ENCODE results near the gene CRCP.

CRCP gene

GRCh38 chr7:66157060-66157459 lies 42.4 kb downstream of the CRCP start:
- DNase-seq (ENCODE audit: low read depth): no peak
- no peak overlapping the region for H3K4me3 ChIP-seq (ENCODE audit: low read depth, low read length)
- TF ChIP-seq CTCF (IDR thresholded peaks at IDR 0.05; ENCODE audit: low read depth, low read length) (no peak), MAX (IDR thresholded peaks at IDR 0.05; ENCODE audit: low read depth, low read length) (no peak), MYC (IDR thresholded peaks at IDR 0.05; ENCODE audit: low read depth, low read length) (no peak), POLR2A (IDR thresholded peaks at IDR 0.05; ENCODE audit: extremely low read depth, insufficient read length) (no peak)

GRCh38 chr7:66162622-66163021 lies 48.0 kb downstream of the CRCP start:
- H3K4me3 ChIP-seq (ENCODE audit: low read depth, low read length): no peak overlapping the region
- TF ChIP-seq MYC (IDR thresholded peaks at IDR 0.05; ENCODE audit: low read depth, low read length) (no peak), MAX (IDR thresholded peaks at IDR 0.05; ENCODE audit: low read depth, low read length) (no peak), POLR2A (IDR thresholded peaks at IDR 0.05; ENCODE audit: extremely low read depth, insufficient read length) (no peak), CTCF (IDR thresholded peaks at IDR 0.05; ENCODE audit: low read depth, low read length) (no peak)
- DNase-seq (ENCODE audit: low read depth): no peak

GRCh38 chr7:66163186-66163610 lies 48.6 kb downstream of the CRCP start:
- no peak overlapping the region for H3K4me3 ChIP-seq (ENCODE audit: low read depth, low read length)
- no peak for TF ChIP-seq MAX (IDR thresholded peaks at IDR 0.05; ENCODE audit: low read depth, low read length)
- no peak for TF ChIP-seq POLR2A (IDR thresholded peaks at IDR 0.05; ENCODE audit: extremely low read depth, insufficient read length)
- TF ChIP-seq MYC (IDR thresholded peaks at IDR 0.05; ENCODE audit: low read depth, low read length): no peak
- DNase-seq (ENCODE audit: low read depth): no peak

- H3K4me3 ChIP-seq (ENCODE audit: low read depth, low read length): no peak overlapping the region
- DNase-seq (ENCODE audit: low read depth): no peak
- TF ChIP-seq POLR2A (IDR thresholded peaks at IDR 0.05; ENCODE audit: extremely low read depth, insufficient read length) (no peak), MYC (IDR thresholded peaks at IDR 0.05; ENCODE audit: low read depth, low read length) (no peak), CTCF (IDR thresholded peaks at IDR 0.05; ENCODE audit: low read depth, low read length) (no peak), MAX (IDR thresholded peaks at IDR 0.05; ENCODE audit: low read depth, low read length) (no peak)
These were observed 49.7 kb downstream of the CRCP start for GRCh38 chr7:66164356-66164755.

GRCh38 chr7:66167773-66168387 lies 53.2 kb downstream of the CRCP start:
- no peak for DNase-seq (ENCODE audit: low read depth)
- TF ChIP-seq CTCF (IDR thresholded peaks at IDR 0.05; ENCODE audit: low read depth, low read length) (no peak), POLR2A (IDR thresholded peaks at IDR 0.05; ENCODE audit: extremely low read depth, insufficient read length) (no peak), MAX (IDR thresholded peaks at IDR 0.05; ENCODE audit: low read depth, low read length) (no peak), MYC (IDR thresholded peaks at IDR 0.05; ENCODE audit: low read depth, low read length) (no peak)
- no peak overlapping the region for H3K4me3 ChIP-seq (ENCODE audit: low read depth, low read length)

- no peak for DNase-seq (ENCODE audit: low read depth)
- no peak overlapping the region for H3K4me3 ChIP-seq (ENCODE audit: low read depth, low read length)
- TF ChIP-seq MYC (IDR thresholded peaks at IDR 0.05; ENCODE audit: low read depth, low read length): no peak
- TF ChIP-seq POLR2A (IDR thresholded peaks at IDR 0.05; ENCODE audit: extremely low read depth, insufficient read length): no peak
- TF ChIP-seq CTCF (IDR thresholded peaks at IDR 0.05; ENCODE audit: low read depth, low read length): no peak
- TF ChIP-seq MAX (IDR thresholded peaks at IDR 0.05; ENCODE audit: low read depth, low read length): no peak
These were observed 55.0 kb downstream of the CRCP start for GRCh38 chr7:66169616-66170015.

Measured in NB4 (cell line).